GM12878 (cell line): ENCODE measurements around the gene TAB2. TPM values are rescaled to one million over a fixed set of nuclear protein-coding genes. Genes with fewer than 3 reads are reported as not detected.
A peak's percentile ranks its signal among the peaks of the same experiment; 100 is the strongest.

Source experiments
- ATAC-seq: fragments of 200-7000 bp; cut with Tn5 transposase; 3 replicates; pipeline ENCODE4 v1.9.1; 2020; ENCODE audit warnings: mild to moderate bottlenecking, moderate library complexity
- BruUV-seq: library from RNA; stranded (reverse); fragments of 400-500 nt; replicated peaks from 2 replicates; lab custom pipeline; 2021; lab: Mats Ljungman, UMichigan
- CTCF ChIA-PET: fragments of 300-600 bp; sonication (Branson Sonifier 250); formaldehyde crosslinking; extraction: SDS; loops from one replicate; lab custom pipeline; 2021; ENCODE audit warnings: inconsistent platforms; lab: Yijun Ruan, JAX
- POLR2A ChIA-PET: fragments of 350-600 bp; formaldehyde crosslinking; extraction: SDS; loops from one replicate; lab custom pipeline; 2021; ENCODE audit warnings: inconsistent platforms; lab: Charles Lee
- RAD21 ChIA-PET: fragments of 300-600 bp; sonication (Branson Sonifier 250); formaldehyde crosslinking; loops from one replicate; lab custom pipeline; 2023; ENCODE audit warnings: antibody characterized with exemption; ENCODE audit not compliant: unreplicated experiment; lab: Charles Lee
- SMC1A ChIA-PET: fragments of 300-600 bp; sonication (Branson Sonifier 250); formaldehyde crosslinking; loops from one replicate; lab custom pipeline; 2023; ENCODE audit not compliant: unreplicated experiment, uncharacterized antibody; lab: Charles Lee
- DNase-seq: peaks from one replicate; pipeline ENCODE4 v3.0.0-alpha.2; 2011; ENCODE audit warnings: low read depth, low spot score
- FAIRE-seq: peaks from 3 replicates; lab custom pipeline; 2011; peaks lifted over from hg19 to GRCh38; lab: Jason Lieb, UNC
- H2AFZ ChIP-seq: 2 replicates; pipeline ENCODE4 v1.6.0; 2011; ENCODE audit warnings: low read depth, low read length, control low read depth; ENCODE audit not compliant: control insufficient read depth
- H3K27ac ChIP-seq: 2 replicates; pipeline ENCODE4 v1.5.1; 2011; ENCODE audit warnings: control low read depth; ENCODE audit not compliant: control insufficient read depth, insufficient read depth
- H3K27me3 ChIP-seq, 2 experiments: replicated peaks in 1 of 2; 2 replicates each; pipeline versions ENCODE4 v1.6.0 to v1.6.1; 2011; ENCODE audit warnings: low read length in 1 of 2; ENCODE audit not compliant: control insufficient read depth in 2 of 2, insufficient read depth in 2 of 2
- H3K36me3 ChIP-seq, 2 experiments: 2 replicates each; pipeline ENCODE4 v1.5.1; 2011; ENCODE audit warnings: low read length in 1 of 2; ENCODE audit not compliant: control insufficient read depth in 2 of 2, insufficient read depth in 2 of 2
- H3K4me1 ChIP-seq: 2 replicates; pipeline ENCODE4 v1.6.1; 2011; ENCODE audit warnings: mild to moderate bottlenecking, low read length, moderate library complexity, mixed read lengths; ENCODE audit not compliant: control insufficient read depth, insufficient read depth
- H3K4me2 ChIP-seq: 2 replicates; pipeline ENCODE4 v1.6.0; 2011; ENCODE audit warnings: control low read depth; ENCODE audit not compliant: control insufficient read depth, insufficient read depth
- H3K4me3 ChIP-seq: fragments of 200-600 bp; sonication (generic); 2 replicates; pipeline ENCODE4 v1.5.1; 2016
- H3K79me2 ChIP-seq: 2 replicates; pipeline ENCODE4 v1.6.0; 2011; ENCODE audit warnings: low read length; ENCODE audit not compliant: control insufficient read depth, insufficient read depth
- H3K9ac ChIP-seq: 2 replicates; pipeline ENCODE4 v1.8.0; 2011; ENCODE audit warnings: low read length, control low read depth, mixed read lengths; ENCODE audit not compliant: control insufficient read depth, insufficient read depth
- H3K9me3 ChIP-seq: replicated peaks from 3 replicates; pipeline ENCODE4 v1.5.1; 2011; ENCODE audit warnings: mild to moderate bottlenecking, low read length; ENCODE audit not compliant: control insufficient read depth, insufficient read depth
- H4K20me1 ChIP-seq: 2 replicates; pipeline ENCODE4 v1.6.0; 2011; ENCODE audit not compliant: control insufficient read depth, insufficient read depth
- CBX3 ChIP-seq: fragments of 200-600 bp; sonication (generic); IDR thresholded peaks from 2 replicates; pipeline ENCODE4 v1.6.1; 2016; ENCODE audit warnings: low read depth, borderline replicate concordance
- CHD4 ChIP-seq: fragments of 200-600 bp; sonication (generic); IDR thresholded peaks from 2 replicates; pipeline ENCODE4 v1.6.1; 2016; ENCODE audit warnings: mild to moderate bottlenecking
- HCFC1 ChIP-seq: fragments of 150-350 bp; IDR thresholded peaks from 2 replicates; pipeline ENCODE4 v1.6.1; 2014; ENCODE audit warnings: low read length
- PAX5 ChIP-seq: IDR thresholded peaks from 2 replicates; pipeline ENCODE4 v1.6.1; 2011; ENCODE audit warnings: low read depth, low read length, borderline replicate concordance
- RCOR1 ChIP-seq: conservative IDR thresholded peaks from 2 replicates; pipeline ENCODE4 v1.6.1; 2012; ENCODE audit warnings: low read depth, low read length, improper control_type of control experiment
- SREBF1 ChIP-seq: IDR thresholded peaks from 2 replicates; pipeline ENCODE4 v1.6.1; 2012; ENCODE audit warnings: mild to moderate bottlenecking, low read length
- WGBS: methylation state at CpG from one replicate; pipeline ENCODE4 v1.1.6; 2016; ENCODE audit warnings: low lambda C conversion rate; ENCODE audit not compliant: insufficient replicate concordance, insufficient coverage; ENCODE audit errors: missing lambda C conversion rate; 5-methylcytosine and 5-hydroxymethylcytosine counted together
- in situ Hi-C: fragments of 300-500 bp; cut with MboI; formaldehyde crosslinking; loops from 9 replicates; pipeline ENCODE4 v1.14.3; 2018; ENCODE audit warnings: mixed read lengths
- intact Hi-C: fragments of 100-400 bp; cut with micrococcal nuclease; formaldehyde crosslinking; loops from one replicate; pipeline ENCODE4 v1.14.2; 2022; ENCODE audit not compliant: unreplicated experiment
- polyA plus RNA-seq, 11 experiments: library from polyadenylated mRNA; depleted of rRNA in 4 of 11; unstranded in 6 of 11; stranded (reverse) in 5 of 11; fragments of >200 nt; fragmentation: Nextera tagmentation in 4 of 11; fragmentation: Illumina TruSeq in 1 of 11; extraction: Ambion mirVana in 4 of 11; extraction: Trizol in 1 of 11; gene quantifications; 1 replicate in 1 of 11; 2 replicates in 10 of 11; pipeline versions ENCODE4 v1.2.1 to v1.2.3, GENCODE V29; 2011 to 2016; ENCODE audit warnings: inconsistent platforms in 2 of 11, missing spikeins in 2 of 11, low read depth in 1 of 11
- total RNA-seq, 4 experiments: library from RNA; depleted of rRNA in 3 of 4; stranded (reverse); fragments of >200 nt in 3 of 4; fragmentation: Illumina TruSeq in 1 of 4; extraction: Trizol in 1 of 4; gene quantifications; 2 replicates each; pipeline versions ENCODE4 v1.2.1 to v1.2.3, GENCODE V29; 2013 to 2021
- TF ChIP-seq, protein P1 (sequence below): fragments of 450-650 bp; IDR thresholded peaks from 2 replicates; pipeline ENCODE4 v1.6.1; 2017; ENCODE audit warnings: mild to moderate bottlenecking, low read depth, inconsistent platforms; ENCODE audit not compliant: poor library complexity, severe bottlenecking

Gene TAB2
- total and polyA plus RNA-seq, 10 of the 15 experiments (the other 5 are each of a cell fraction or from before 2014, with no cell fraction given), result 8.9 to 66.3 (median 23.0) TPM

GRCh38 chr6:149323353-149323752, 5.8 kb downstream of the TAB2 start:
- Histone ChIP-seq H3K4me1 (peaks cover 7% of the 10 kb centered on the region), H3K4me2 (peak overlapping the region; percentile 6; the same call in 1 of the 2 replicates), H4K20me1 (0 out of 2 replicates have a peak, but pooled peaks cover 5% of the 10 kb centered on the region), H3K9ac (no peak overlapping the region), H3K27ac (no peak overlapping the region), H3K36me3 (peaks cover 0 to 5% of the 10 kb centered on the region in 2 experiments; a peak in 1 of 4 replicates), H3K4me3 (peak overlapping the region; percentile 36), H3K27me3 (no peaks in the 10 kb centered on the region), H2AFZ (no peak overlapping the region), H3K9me3 (no peaks in the 10 kb centered on the region), H3K79me2 (peaks cover 98% of the 10 kb centered on the region)
- FAIRE-seq (no peak), DNase-seq (no peak), ATAC-seq (no peak)
- BruUV-seq, result no TSS peak
- 3% methylated on average over 2 of the region's 2 CpGs for WGBS
- in situ Hi-C loops, result no loop called here
- RAD21 ChIA-PET, result interaction anchor here (1.0 to 6.2 kb wide), 14 partner anchors 10 to 290 kb away, joined by 3 to 74 read pairs (median 5); no protein-coding TSS in a partner anchor
- intact Hi-C loops, result loop anchor here (2.0 to 5.0 kb wide), 3 partner anchors 13 to 109 kb away; no protein-coding TSS in a partner anchor
- CTCF ChIA-PET, result interaction anchor here (1.0 to 7.2 kb wide), 9 partner anchors 12 to 292 kb away, joined by 3 to 56 read pairs (median 5); no protein-coding TSS in a partner anchor
- TF ChIP-seq, protein P1, sequence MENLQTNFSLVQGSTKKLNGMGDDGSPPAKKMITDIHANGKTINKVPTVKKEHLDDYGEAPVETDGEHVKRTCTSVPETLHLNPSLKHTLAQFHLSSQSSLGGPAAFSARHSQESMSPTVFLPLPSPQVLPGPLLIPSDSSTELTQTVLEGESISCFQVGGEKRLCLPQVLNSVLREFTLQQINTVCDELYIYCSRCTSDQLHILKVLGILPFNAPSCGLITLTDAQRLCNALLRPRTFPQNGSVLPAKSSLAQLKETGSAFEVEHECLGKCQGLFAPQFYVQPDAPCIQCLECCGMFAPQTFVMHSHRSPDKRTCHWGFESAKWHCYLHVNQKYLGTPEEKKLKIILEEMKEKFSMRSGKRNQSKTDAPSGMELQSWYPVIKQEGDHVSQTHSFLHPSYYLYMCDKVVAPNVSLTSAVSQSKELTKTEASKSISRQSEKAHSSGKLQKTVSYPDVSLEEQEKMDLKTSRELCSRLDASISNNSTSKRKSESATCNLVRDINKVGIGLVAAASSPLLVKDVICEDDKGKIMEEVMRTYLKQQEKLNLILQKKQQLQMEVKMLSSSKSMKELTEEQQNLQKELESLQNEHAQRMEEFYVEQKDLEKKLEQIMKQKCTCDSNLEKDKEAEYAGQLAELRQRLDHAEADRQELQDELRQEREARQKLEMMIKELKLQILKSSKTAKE, result no peak
- TF ChIP-seq PAX5 (no peak), HCFC1 (no peak), RCOR1 (no peak), CHD4 (no peak), SREBF1 (no peak), CBX3 (no peak)
- SMC1A ChIA-PET, result interaction anchor here (0.8 to 10.6 kb wide), 23 partner anchors 15 to 297 kb away, joined by 3 to 199 read pairs (median 6); no protein-coding TSS in a partner anchor
- POLR2A ChIA-PET, result interaction anchor here (1.0 to 2.6 kb wide), 7 partner anchors 8 to 292 kb away, joined by 3 to 13 read pairs (median 4); partner anchors contain the start of gene ZC3H12D
